NCI-H460 (cell line): Measurements from ENCODE around the gene ADIPOR2. TPM values are rescaled to one million over a fixed set of nuclear protein-coding genes. Genes with fewer than 3 reads are reported as not detected.
"Not testable (repeated sequence)": the region's sequence is repeated elsewhere in the genome, so short reads cannot be mapped to it uniquely, and the experiment has no call there.

Experiments used
- DNase-seq: peaks from one replicate; pipeline ENCODE4 v3.0.0-alpha.2; 2016; ENCODE audit warnings: low read depth; ENCODE audit errors: extremely low read depth
- total RNA-seq: library from RNA; depleted of rRNA; stranded (reverse); fragments of >200 nt; shearing (Covaris generic); gene quantifications from 2 replicates; pipeline ENCODE4 v1.2.3, GENCODE V29; 2014

Gene ADIPOR2
- total RNA-seq, 1 experiment from 2014 or later = 32.1 TPM

DNA sequence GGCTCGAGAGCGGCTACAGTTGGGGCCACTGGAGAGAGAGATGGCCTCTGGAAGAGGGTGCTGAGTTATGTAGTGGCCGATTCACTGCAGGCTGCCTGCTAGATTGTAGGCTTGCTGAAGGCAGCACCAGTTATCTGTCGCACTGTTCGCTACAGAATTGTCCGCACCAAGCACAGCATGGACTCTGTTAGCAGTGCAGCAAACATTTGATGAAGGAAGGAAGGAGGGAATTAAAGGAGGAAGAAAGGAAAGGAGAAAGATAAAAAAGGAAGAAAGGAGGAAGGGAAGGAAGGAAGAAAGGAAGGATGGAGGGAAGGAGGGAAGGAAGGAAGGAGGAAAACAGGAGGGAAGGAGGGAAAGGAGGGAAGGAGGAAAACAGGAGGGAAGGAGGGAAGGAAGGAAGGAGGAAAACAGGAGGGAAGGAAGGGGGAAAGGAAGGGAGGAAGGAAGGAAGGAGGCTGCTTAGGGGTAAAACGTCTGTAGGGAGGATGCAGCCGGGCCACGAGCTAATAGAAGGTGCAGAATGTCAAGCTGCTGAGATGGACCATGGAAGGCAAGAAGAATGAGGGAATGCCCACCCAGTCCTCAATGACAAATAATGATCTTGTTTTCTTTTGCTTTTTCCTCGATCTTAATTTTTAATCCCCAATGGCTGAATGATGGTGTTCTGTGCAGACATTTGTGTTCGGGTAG lies 27.3 kb upstream of the ADIPOR2 start:
- no peak for DNase-seq

DNA sequence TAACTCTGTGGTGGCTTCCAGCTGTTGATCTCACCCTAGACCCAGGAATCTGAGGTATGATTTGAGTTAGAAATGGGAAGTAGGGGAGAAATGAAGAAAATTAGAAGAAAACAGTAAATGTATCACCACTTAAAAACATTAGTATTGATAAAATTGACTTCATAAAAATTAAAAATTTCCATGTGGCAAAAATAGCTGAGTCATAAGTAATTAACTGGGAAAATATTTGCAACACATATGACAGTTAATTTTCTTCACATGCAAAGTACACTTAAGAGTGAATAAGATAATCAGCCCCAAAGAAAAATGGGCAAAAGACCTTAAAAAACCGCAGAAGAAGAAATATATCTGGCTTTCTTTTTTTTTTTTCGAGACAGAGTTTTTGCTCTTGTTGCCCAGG lies 25.5 kb upstream of the ADIPOR2 start:
- no peak for DNase-seq

DNA sequence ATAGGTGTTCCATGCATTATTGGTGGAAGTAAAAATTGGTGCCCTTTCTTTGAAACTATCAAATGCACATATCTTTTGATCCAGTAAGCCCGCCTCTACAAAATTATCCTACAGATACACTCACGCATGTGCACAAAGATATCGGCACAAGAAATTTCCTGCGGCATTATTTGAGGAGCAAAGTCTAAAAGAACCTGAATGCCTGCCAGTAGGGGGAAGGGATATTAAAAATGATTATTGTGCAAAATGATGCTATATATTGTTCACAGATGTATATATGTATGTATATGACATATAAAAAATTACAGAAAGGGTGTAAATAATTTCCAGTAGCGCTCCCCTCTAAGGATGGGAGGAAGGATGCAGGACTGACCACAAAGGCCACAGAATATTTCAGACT lies 24.7 kb upstream of the ADIPOR2 start:
- no peak for DNase-seq

DNA sequence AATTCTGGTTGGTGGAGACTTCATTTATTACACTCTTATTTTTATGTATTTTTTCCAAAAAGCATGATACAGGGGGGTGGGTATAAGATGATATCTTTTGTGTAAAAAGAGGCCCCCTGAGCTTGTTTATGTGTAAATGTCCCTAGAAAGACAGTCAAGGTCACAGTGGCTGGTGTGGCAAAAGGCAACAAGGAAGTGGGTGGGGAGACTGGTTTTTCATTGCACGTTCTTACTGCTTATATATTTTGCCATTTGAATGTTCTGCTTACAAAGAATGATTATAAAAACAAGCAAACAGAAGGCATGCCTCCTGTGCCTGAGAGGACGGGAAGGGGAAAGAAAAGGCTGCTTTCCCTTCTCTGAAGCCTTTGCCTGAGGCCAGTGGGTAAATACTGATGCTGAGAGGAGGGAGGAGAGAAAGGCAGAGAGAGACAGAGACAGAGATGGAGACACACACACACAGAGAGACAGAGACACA lies 24.1 kb upstream of the ADIPOR2 start:
- DNase-seq = no peak

DNA sequence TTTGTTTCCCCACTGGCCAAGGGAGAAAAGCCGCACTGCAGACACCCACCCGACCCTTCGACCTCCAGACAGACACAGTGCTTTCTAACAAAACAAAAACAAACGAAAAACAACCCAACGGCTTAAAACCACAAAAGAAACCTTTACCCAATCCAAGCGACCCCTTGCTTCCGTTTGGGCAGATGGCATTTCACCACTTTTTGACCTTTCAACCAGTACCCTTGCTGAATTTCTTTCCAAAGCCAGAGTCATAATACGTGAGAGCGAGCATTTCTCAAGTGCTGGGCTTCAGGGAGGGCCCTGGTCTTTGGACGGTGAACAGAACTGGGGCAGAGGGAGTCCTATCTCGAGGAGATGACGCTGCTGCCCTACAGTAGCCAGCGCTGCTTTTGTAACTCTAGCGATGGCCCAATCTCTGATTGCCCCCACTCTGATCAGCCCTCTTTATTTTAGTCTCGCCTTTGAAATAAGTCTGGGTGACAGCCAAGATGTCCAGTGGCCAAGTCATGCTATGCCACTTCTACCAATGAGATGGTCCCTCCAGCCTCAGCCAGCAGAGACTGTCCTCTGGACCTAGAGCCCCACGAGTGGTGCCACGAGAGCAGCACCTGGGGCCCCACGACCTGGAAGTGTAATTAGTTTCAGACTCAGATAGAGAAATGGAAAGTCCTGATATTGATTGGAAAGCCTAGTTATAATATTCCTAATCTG lies 21.9 kb upstream of the ADIPOR2 start:
- DNase-seq = no peak

DNA sequence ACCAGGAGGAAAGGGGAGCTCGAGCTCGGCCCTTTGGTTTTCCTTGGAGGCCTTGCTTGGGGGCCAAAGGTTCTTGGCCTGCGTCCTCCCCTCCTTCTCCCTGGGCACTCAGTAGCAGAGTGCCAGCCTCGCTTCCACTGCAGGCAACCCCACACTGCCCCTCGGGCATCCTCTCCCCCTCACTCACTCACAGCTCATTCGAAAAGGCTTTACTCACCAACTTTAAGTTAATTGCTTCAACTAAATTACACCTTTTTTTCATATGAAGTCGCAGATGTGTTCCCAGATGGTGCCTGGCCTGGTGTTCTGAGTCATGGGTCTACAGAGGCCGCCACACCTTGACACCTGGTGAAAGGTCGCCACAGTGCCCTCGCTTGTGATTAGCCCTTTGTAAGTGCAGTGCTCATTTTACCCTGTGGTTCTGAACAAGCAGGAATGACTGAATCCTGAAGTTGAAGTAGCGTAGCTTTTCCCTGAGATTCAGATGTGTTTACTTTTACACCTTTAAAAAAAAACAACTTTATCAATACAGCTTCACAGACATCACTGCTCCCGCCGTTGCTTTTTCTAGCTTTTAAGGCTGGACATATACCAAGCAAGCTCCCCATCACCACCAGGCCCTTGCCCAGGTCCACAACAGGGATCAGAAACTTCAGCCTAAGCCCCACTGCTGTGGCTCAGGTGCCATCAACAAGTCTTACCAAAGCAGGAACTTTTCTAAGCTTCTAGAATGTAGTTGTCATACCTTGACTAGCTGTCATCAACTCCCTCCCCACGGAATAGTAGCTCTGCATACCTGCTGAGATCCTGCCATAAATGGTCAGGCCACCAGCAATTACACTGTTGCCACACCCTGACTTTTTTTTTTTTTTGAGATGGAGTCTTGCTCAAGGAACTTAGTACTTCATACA lies 20.3 kb upstream of the ADIPOR2 start:
- DNase-seq = no peak

DNA sequence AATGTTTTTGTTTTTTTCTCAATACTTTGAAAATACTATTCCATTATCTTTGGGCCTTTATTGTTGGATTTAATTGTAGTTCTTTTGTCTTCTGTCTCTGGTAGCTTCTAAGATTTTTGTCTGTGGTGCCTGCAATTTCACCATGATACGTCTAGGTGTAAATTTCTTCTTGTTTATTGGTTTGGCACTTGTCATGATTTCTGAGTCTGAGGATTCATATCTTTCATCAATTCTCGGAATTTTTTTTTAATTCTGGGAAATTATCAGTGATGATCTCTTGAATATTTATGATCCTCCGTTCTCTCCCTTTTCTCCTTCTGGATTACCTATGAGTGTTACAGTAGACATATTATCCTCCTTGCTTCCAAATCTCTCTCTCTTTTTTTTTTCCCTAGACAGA lies 14.8 kb upstream of the ADIPOR2 start:
- DNase-seq = no peak

DNA sequence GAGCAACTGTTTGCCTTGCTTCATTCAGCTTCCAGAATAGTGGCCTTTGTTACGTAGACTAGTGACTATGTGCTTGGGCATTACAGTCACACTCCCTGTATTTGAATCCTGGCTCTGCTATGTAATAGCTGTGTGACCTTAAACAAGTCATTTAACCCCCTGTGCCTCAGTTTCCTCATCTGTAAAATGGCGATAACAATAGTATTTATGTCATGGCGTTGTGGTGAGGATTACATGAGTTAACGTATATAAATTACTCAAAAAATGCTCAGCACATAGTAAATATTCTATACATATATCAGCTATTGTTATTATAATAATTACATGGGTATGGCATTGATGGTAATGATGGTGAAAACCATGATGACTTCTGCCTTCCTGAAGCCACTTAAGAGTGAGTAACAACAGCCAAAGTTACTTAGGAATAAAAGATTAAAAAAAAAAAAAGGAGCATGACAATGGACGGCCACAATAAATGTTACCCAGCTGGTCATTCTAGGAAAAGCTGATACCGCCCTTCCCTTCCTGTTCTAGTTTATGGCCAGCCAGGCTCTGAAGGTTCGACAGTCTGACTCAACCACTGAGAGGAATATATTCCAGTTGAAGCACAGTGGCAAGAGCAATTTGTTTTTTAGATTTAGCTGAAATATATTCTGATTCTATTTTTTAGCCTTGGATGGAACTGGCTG lies 9.9 kb upstream of the ADIPOR2 start:
- DNase-seq = no peak

DNA sequence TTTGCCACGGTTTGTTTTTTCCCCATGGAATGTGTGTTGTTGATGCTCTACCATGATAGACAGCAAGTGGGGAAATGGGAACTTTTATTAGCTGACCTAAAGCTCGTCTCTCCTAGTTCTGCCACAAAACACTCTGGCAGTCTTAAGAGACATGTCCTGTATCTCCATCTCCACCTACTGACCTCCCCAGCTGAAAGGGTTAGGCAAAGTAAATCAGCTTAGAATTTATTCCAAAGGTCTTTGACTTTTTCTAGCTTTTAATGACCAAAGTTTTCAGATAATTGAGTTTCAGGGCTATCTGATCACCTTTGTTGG lies 9.4 kb upstream of the ADIPOR2 start:
- DNase-seq = no peak

DNA sequence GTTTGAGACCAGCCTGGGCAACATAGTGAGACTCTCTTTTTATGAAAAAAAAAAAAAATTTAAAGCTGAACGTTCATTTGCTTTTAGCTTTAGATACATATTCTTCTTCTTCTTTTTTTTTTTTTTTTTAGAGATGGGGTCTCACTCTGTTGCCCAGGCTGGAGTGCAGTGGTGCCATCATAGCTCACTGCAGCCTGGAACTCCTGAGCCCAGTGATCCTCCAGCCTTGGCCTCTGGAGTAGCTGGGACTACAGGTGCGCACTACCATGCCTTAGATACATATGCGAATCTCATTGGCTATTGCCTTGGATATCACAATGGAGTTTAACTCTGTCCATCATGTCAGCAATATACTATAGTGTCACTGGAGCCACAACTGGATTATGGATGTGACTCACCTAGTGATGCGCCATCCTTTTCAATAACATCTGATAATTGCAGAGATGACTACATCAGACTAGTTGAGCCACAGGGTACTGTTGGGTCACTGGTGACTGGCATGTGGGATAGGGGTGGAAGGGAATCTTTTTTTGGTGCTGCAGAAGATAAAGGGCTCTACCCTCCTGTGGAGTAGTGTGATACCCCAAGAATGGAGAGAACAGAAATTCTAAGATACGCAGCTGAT lies 2.7 kb upstream of the ADIPOR2 start:
- DNase-seq = no peak

DNA sequence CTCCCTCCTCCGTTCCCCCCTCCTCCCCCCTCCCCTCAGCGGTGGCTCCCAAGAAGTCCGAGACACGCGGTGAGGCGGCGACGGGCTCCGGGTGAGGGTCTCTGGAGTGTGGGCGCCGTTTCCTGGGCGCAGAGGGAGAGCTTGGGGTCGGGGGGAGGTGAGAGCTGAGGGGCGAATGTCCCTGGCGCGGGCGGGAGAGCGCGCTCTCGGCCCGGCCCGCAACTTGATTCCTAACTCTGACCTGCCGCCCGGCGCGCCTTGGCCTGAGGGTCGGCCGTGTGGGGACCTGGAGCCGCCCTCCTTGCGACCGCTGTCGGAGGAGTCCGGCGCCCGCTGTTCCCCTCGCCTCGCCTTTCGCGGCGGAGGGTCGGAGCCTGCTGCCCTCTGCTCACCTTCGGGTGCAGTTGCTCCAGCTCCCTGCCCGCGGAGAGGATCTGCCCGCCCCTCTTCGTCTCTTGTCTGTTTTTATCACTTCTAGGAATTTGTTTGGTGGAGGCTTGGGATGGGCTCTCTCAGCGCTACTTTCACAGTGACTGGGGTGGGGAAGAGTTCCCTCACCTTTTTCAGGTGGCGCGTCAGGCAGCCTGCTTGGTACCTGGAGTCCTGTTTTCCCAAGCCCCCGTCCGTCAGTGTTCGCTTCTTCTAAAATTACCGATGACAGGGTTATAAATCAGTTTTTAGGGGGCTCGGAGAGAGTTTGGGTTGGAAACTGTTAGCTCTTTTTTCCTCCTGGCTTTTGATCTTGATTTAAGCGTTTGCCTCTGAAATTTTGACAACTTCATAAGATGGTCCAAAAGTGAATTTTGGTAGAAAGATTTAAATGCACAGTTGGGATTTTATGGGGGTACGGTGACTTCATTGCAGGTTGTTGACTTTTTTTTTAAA lies 495 bp downstream of the ADIPOR2 start:
- peak; percentile 11 for DNase-seq

DNA sequence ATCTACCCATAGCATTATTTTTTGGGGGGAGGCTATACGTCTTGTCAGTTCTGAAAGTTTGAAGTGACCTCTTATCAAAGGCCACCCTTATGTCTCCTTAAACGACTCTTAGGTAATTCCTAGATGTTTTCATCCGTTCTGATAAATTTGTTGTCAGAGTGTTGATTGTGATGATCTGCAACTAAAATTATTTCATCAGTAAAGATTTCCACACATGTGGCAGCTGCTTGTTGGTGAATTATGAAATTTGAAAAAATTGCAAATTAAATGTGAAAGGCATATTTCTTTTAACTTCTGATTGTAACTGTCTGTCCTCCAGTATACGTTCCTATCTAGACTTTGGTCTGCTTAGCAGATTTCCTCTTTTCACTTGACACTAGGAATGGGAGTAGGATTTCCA lies 1.4 kb downstream of the ADIPOR2 start:
- DNase-seq = no peak

DNA sequence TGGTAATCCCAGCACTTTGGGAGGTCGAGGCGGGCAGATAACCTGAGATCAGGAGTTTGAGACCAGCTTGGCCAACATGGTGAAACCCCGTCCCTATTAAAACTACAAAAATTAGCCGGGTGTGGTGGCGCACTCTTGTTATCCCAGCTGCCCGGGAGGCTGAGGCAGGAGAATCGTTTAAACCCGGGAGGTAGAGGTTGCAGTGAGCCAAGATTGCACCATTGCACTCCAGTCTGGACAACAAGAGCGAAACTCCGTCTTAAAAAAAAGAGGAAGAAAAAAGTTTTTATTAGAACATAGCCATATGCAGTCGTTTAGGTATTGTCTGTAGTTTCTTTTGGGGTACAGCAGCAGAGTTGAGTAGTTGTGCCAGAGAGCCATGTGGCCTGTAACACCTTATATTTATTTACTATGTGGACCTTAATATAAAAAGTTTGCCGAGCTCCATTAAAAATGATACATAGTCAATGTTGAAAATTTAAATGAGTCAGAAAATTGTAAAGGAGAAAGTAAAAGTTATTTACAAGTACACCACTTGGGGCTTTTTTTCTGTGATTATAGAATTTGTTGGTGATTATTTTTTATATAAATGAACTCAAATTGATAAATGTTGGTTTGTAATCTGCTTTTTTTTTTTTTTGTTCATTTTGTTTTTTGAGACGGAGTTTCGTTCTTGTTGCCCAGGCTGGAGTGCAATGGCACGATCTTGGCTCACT lies 2.2 kb downstream of the ADIPOR2 start:
- no peak for DNase-seq

DNA sequence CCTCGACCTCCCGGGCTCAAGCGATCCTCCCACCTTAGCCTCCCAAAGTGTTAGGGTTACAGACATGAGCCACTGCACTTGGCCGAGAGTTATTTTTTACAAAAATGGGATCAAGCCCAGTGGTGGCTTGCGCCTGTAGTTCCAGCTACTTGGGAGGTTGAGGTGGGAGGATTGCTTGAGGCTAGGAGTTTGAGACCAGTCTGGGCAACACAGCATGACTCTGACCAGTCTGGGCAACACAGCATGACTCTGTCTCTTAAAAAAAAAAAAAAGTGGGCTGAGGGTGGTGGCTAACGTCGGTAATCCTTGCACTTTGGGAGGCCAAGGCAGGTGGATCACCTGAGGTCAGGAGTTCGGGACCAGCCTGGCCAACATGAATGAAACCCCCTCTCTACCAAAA lies 4.2 kb downstream of the ADIPOR2 start:
- not testable (repeated sequence) for DNase-seq

DNA sequence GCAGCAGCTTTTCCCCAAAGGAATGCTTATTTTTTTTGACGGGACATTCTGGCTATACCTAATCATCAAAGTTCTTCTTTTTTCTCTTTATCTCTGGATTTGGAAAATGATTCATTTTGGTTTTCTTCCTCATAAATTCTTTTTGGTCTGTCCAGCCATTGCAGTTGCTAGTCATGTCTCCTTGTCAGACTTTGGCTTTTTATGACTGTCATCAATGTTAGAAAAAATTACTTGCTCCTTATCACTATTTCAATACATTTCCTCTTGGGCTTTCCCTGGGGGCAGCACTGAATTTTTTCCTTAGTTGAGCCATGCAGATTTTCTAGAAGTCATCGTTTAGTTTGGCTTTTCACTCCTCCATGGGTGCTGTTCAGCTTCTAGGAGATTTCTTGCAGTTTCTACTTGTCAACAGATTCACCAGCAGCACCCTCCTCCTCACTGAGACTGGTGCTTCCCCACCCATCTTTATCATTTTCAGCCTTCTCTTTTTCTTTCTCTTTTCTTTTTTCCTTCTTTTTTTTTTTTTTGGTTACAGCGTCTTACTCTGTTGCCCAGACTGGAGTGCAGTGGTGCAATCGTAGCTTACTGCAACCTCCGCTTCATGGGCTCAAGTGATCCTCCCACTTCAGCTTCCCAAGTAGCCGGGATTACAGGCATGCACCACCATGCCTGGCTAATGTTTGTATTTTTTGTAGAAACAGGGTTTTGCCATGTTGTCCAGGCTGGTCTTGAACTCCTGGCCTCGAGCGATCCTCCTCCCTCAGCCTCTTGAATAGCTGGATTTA lies 5.2 kb downstream of the ADIPOR2 start:
- DNase-seq = no peak

DNA sequence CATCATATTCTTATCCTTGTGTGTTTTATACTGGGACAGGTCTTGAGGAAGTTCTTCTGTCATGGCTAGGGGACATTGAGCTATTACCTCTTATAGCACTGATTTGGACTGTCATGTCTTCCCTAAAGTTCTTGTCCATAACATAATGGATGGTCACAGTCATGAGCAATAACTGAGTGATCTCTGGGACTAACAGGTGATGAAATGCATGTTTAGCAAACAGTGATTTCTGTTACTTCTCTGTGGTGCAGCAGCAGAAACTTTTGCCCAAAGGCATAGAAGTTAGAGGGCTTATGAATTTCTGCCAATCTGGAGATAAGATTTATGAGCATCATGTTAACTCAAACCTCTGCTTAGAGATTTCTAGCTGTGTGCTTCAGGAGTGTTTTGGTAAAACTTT lies 5.9 kb downstream of the ADIPOR2 start:
- no peak for DNase-seq

DNA sequence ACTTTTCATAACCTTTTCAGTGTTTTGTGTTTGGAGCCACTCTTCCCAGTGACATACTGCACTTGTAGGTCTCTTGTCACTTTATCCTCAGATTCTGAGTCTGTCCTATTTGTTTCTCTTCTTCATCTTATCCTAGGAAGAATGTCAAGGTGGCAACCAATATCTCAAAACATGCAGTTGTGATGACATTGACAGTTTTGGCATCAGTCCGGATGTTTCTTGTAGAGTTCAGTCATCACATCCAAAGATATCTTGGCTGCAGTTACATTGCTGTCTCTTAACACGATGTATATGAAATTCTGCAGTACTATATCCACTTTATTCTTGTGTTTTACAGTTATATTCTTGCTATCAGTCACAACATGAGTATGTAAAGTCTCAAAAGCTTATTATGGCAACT lies 6.4 kb downstream of the ADIPOR2 start:
- no peak for DNase-seq

DNA sequence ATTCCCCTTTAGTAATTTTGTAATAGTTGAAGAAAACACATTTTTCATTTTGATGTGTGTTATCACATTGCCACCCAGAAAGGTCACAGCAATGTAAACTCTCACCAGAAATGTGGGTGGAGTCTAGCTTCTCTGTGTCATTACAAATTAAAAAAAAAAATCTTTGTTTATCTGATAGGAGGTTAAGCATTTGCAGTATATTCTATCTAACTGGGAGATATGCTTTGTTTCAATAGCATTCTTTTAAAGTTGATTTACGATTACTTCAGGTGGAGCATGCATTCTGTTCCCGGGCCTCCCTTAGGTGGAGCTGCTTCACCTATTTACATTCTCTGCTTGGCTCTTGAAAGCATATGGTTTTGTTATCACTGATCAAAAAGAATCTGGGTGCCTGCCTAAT lies 7.8 kb downstream of the ADIPOR2 start:
- DNase-seq = no peak
